GM18517 (cell line): ENCODE measurements around the gene PPP1CA.
A peak's percentile ranks its signal among the peaks of the same experiment; 100 is the strongest.
"Not testable (repeated sequence)": the region's sequence is repeated elsewhere in the genome, so short reads cannot be mapped to it uniquely, and the experiment has no call there.

ENCODE experiments used
- ATAC-seq: cut with Tn5 transposase; IDR thresholded peaks from one replicate; pipeline ENCODE4 v1.9.1; 2021; ENCODE audit warnings: mild to moderate bottlenecking, moderate library complexity; ENCODE audit not compliant: unreplicated experiment

The PPP1CA gene

DNA sequence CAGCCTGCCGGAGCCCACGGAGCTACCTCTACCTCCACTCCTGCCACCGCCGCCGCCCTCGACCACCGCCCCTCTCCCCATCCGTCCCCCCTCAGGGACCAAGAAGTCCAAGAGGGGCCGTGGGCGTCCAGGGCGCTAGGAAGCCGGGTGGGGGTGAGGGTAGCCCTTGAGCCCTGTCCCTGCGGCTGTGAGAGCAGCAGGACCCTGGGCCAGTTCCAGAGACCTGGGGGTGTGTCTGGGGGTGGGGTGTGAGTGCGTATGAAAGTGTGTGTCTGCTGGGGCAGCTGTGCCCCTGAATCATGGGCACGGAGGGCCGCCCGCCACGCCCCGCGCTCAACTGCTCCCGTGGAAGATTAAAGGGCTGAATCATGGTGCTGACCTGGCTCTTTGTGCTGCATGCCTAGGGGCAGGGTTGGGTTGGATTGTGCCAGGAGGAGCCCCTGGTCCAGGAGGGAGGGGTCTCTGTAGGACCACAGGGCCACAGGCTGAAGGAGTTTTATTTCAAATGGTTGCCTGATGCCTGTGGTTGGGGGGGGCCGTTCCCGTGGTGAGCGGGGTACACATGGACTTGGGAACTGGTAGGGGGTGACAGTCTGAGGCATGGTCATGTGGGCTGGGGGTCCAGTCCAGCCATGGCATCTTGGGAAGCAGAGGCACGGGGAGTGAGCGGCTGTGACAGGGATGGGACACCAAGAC, 33.5 kb upstream of the PPP1CA start:
- no peak for ATAC-seq

DNA sequence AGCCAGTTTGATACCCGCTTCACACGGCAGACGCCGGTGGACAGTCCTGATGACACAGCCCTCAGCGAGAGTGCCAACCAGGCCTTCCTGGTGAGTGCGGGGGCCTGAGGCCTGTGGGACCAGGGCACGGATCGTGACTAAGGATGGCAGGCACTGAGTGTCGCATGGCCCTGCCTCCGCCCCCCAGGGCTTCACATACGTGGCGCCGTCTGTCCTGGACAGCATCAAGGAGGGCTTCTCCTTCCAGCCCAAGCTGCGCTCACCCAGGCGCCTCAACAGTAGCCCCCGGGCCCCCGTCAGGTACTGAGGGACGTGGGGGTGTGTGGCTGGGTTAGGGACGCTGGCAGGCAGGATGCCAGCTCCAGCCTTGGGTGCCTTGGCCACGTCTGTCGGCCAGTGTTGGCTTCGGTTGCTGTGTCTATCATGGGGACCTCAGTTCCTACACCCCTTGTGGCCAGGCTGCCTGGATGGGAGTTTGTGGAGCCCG, 32.8 kb upstream of the PPP1CA start:
- ATAC-seq: no peak

DNA sequence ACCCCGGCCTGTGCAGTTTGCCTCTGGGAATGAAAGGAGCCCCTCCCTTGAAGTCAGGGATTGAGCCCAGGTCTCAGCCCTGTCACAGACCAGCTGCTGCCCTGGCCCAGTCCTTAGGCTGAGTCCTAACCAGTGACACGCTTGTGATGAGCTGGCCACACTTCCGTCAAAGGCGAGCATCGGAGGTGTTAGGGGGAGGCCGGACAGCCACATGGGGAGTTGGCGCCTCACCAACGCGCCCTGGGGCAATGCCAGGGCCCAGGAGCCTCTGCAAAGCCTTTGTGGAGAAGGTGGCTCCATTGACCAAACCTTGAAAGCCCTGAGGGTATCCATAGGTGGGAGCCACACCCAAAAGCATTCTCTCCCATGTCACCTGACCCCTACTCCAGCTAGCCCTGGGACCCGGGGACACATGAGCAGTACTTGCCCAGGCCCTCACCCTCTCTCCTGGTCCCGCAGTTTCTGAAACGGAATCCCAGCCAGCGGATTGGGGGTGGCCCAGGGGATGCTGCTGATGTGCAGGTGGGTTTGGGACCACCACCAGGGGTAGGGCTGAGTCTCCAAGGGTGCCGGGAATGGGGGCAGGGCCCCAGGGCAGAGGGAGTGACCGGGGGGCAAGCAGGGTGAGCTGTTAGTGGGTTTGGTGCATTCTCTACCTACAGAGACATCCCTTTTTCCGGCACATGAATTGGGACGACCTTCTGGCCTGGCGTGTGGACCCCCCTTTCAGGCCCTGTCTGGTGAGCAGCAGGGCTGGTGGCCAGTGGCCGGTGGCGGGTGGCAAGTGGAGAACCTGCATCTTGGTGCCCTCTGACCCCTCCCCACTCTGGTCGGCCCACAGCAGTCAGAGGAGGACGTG, 32.1 kb upstream of the PPP1CA start:
- ATAC-seq: no peak

DNA sequence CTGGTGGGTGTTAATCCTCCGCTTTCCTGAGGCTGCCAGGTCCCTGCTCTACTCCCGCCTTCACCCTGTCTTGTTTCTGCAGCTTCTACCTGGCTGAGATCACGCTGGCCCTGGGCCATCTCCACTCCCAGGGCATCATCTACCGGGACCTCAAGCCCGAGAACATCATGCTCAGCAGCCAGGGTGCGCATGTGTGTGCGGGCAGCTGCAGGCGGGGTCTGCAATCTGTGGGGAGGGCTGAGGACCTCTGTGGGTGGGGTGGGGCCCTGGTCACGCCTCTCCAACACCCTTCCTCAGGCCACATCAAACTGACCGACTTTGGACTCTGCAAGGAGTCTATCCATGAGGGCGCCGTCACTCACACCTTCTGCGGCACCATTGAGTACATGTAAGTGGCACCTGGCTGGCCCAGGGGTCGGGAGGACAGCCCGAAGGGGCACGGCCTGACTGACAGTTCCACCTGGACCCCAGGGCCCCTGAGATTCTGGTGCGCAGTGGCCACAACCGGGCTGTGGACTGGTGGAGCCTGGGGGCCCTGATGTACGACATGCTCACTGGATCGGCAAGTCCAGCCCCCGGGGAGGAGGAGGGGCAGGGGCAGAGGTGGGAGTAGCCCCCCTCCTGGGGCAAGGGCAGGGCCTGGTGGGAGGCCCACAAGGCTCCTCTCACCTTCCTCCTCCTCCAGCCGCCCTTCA, 31.1 kb upstream of the PPP1CA start:
- ATAC-seq: no peak

DNA sequence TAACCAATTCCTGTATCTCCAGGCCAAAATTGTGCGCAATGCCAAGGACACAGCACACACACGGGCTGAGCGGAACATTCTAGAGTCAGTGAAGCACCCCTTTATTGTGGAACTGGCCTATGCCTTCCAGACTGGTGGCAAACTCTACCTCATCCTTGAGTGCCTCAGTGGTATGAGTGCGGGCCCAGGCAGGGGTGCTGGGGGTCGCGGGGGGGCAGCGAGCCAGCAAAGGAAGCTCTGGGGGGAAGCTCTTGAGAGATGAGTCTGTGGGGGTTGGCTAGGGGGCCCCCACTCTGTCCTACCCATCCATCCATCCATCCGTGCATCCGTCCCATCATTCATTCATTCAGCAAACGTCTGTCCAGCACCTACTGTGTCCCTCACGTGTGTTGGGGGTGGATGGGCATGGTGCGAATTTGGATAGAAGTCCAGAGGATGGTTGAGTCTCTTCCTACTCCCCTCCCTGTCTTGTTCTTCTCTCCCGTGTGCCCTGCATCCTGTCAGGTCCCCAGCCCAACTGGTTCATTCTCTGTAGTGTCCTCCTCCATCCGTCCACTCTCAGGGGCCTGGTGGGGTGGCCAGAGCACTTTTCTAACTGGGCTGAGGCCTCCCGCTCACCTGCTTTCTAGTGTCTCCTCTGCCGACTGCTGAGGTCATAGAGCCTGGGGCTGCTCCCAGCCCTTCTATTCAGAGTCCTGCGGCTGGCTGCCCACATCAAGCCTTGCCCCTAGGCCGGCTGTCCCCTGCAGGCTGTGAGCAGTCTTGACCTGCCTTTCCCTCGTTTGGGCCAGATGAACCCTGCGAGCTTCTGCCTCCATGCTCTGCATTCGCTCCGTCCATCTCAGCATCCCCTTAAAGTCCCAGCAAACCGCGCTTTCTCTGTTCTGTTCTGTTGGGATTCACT, 29.9 kb upstream of the PPP1CA start:
- no peak for ATAC-seq

DNA sequence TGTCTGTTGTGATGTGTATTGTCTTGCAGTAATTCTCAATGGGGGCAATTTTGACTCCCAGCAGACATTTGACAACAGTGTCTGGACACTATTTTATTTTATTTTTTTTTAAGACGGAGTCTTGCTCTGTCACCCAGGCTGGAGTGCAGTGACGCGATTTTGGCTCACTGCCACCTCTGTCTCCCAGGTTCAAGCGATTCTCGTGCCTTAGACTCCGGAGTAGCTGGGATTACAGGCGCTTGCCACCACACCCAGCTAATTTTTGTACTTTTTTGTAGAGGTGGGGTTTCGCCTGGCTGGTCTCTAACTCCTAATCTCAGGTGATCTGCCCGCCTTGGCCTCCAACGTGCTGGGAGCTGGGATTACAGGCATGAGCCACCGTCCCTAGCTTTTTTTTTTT, 28.1 kb upstream of the PPP1CA start:
- ATAC-seq: no peak

DNA sequence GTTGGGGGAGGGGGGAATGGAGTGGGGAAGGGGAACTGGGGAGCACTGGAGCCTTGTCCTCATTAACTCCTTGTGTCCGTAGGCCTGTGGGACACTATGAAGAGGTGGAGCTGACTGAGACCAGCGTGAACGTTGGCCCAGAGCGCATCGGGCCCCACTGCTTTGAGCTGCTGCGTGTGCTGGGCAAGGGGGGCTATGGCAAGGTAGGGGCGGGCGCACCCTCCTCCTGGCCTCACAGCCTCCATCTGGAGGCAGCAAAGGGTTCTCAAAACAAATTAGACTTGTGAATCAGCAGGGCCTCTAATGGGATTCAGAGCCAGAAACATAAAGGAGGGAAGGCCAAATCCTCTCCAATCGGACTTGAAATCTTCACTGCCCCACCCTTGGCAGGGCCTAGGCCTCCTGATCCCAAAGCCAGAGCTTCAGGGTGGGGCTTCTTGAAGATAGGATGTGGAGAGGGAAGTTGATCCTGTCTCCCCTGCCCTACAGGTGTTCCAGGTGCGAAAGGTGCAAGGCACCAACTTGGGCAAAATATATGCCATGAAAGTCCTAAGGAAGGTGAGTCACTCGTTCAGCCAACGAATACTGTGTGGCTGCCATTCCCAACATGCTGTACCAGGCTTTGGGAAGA, 27.5 kb upstream of the PPP1CA start:
- no peak for ATAC-seq

GRCh38 chr11:67428052-67429001, 26.7 kb upstream of the PPP1CA start, which contains the start of gene RPS6KB2:
RPS6KB2 (plus strand) TSS chr11:67428494; CDS start chr11:67428546, 52 bp downstream.
- ATAC-seq: peak; percentile 77

GRCh38 chr11:67427364-67427859, 25.8 kb upstream of the PPP1CA start:
- not testable (repeated sequence) for ATAC-seq

- ATAC-seq: no peak
Measured at GRCh38 chr11:67423891-67424613, 22.4 kb upstream of the PPP1CA start.

- ATAC-seq: no peak
Measured at GRCh38 chr11:67423466-67423865, 21.8 kb upstream of the PPP1CA start.

GRCh38 chr11:67422891-67423290, 21.2 kb upstream of the PPP1CA start:
- no peak for ATAC-seq

DNA sequence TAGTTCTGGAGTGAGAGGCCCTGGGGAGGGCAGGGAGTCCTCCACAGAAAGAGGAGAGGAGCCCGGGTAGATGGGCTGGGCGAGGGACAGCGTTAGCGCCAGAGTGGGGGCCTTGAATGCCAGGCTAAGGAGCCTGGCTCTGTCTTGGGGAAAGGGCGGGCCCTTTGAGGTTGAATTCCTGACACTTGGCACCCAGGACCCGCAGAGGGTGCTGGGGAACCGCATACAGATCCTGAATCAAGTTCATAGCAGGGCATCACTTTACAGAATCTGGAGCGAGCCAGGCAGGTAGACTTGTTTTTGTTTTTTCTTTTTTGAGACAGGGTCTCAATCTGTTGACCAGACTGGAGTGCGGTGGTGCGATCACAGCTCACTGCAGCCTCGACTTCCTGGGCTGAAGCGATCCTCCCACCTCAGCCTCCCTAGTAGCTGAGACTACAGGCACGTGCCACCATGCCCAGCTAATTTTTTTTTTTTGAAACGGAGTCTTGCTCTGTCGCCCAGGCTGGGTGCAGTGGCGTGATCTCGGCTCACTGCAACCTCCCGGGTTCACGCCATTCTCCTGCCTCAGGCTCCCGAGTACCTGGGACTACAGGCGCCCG, 19.9 kb upstream of the PPP1CA start:
- ATAC-seq: peak; percentile 7

- peak; percentile 69 for ATAC-seq
Measured at GRCh38 chr11:67420646-67421429, 19.2 kb upstream of the PPP1CA start.

GRCh38 chr11:67420147-67420645, 18.5 kb upstream of the PPP1CA start:
- no peak for ATAC-seq

DNA sequence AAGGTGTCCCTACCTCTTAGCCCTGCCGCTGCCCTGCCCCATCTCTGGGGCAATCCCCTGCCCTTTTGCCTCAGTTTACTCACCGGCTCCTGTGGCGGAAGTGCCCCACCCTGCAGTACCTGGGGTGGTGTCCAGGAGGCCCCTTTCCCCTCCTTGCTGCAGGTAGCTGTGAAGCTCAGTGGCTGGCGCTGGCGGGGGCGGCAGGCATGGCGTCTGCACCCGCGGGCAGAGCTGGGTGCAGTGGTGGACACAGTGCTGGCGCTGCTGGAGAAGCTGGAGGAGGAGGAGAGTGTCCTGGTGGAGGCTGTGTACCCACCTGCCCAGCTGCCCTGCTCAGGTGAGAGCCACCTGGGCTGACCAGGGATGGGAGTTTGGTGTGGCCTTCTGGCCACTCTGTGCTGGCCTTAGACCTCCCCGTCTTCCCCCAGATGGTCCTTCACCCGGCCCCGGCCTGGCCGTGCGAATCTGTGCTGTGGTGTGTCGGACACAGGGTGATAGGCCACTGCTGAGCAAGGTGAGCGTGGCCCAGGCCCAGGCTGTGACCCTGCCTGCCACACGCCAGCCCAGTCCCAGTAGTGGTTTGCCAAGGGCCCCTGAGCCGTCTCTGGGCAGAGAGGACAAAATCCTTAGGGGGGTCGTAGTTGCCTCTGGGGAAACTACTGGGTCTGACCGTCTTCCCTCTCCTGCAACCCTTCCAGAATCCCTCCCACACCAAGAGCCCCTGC, 17.8 kb upstream of the PPP1CA start:
- ATAC-seq: no peak
